HepG2 (cell line): Measurements from ENCODE around the gene ARFGAP2. TPM values are rescaled to one million over a fixed set of nuclear protein-coding genes. Genes with fewer than 3 reads are reported as not detected.

Source experiments
- ATAC-seq: fragments of 200-7000 bp; cut with Tn5 transposase; 3 replicates; pipeline ENCODE4 v1.9.1; 2020; ENCODE audit warnings: mild to moderate bottlenecking, moderate library complexity
- BruUV-seq: library from RNA; stranded (reverse); fragments of 400-500 nt; replicated peaks from 2 replicates; lab custom pipeline; 2021; lab: Mats Ljungman, UMichigan
- CTCF ChIA-PET: fragments of 300-600 bp; formaldehyde crosslinking; extraction: SDS; loops from one replicate; lab custom pipeline; 2021; ENCODE audit warnings: low total read pairs, inconsistent platforms, low intra/inter-chr PET ratio; lab: Yijun Ruan, JAX
- POLR2A ChIA-PET: fragments of 350-600 bp; sonication (Branson Sonifier 250); formaldehyde crosslinking; loops from one replicate; lab custom pipeline; 2020; ENCODE audit warnings: antibody characterized with exemption, inconsistent platforms; lab: Yijun Ruan, JAX
- DNase-seq: peaks from one replicate; pipeline ENCODE4 v3.0.0-alpha.2; 2015; ENCODE audit warnings: low spot score
- FAIRE-seq: peaks from 3 replicates; lab custom pipeline; 2011; peaks lifted over from hg19 to GRCh38; lab: Jason Lieb, UNC
- H2AFZ ChIP-seq: one replicate; pipeline ENCODE4 v1.6.1; 2011; ENCODE audit warnings: low read length, inconsistent platforms
- H3K27ac ChIP-seq: fragments of 300-600 bp; 3 replicates; pipeline ENCODE4 v1.8.0; 2011; ENCODE audit warnings: mixed run types, mild to moderate bottlenecking, mixed read lengths, low read length, inconsistent platforms; ENCODE audit not compliant: insufficient read depth; ENCODE audit errors: extremely low read length
- H3K27me3 ChIP-seq, 2 experiments: fragments of 200-600 bp in 1 of 2; 2 replicates in 1 of 2; 3 replicates in 1 of 2; pipeline versions ENCODE4 v1.6.0 to v1.8.0; 2011; ENCODE audit warnings: low read length in 2 of 2, mild to moderate bottlenecking in 2 of 2, moderate library complexity in 2 of 2, inconsistent platforms in 1 of 2; ENCODE audit not compliant: insufficient read depth in 2 of 2, control insufficient read depth in 1 of 2
- H3K36me3 ChIP-seq, 2 experiments: fragments of 200-600 bp in 1 of 2; replicated peaks in 1 of 2; 2 replicates in 1 of 2; 3 replicates in 1 of 2; pipeline versions ENCODE4 v1.5.1 to v1.8.0; 2011; ENCODE audit warnings: low read length in 2 of 2, inconsistent platforms in 1 of 2; ENCODE audit not compliant: insufficient read depth in 2 of 2, control insufficient read depth in 1 of 2
- H3K4me1 ChIP-seq: 2 replicates; pipeline ENCODE4 v1.5.1; 2012; ENCODE audit warnings: low read length, inconsistent platforms; ENCODE audit not compliant: insufficient read depth
- H3K4me2 ChIP-seq: 2 replicates; pipeline ENCODE4 v1.6.0; 2011; ENCODE audit warnings: low read depth, low read length, inconsistent platforms
- H3K4me3 ChIP-seq, 3 experiments: fragments of 200-600 bp in 1 of 3; sonication (generic), shearing (Covaris generic) in 1 of 3; replicated peaks in 1 of 3; 2 replicates each; pipeline ENCODE4 v1.5.1; 2011 to 2016; ENCODE audit warnings: low read length in 3 of 3, inconsistent platforms in 2 of 3, low read depth in 2 of 3, mild to moderate bottlenecking in 2 of 3, control low read depth in 1 of 3, mixed read lengths in 1 of 3; ENCODE audit not compliant: insufficient read depth in 1 of 3
- H3K79me2 ChIP-seq: one replicate; pipeline ENCODE4 v1.6.1; 2011; ENCODE audit warnings: low read length, inconsistent platforms; ENCODE audit not compliant: insufficient read depth
- H3K9ac ChIP-seq: 2 replicates; pipeline ENCODE4 v1.6.0; 2011; ENCODE audit warnings: mild to moderate bottlenecking, low read depth, low read length, inconsistent platforms; ENCODE audit not compliant: insufficient read depth
- H3K9me3 ChIP-seq: 2 replicates; pipeline ENCODE4 v1.5.1; 2012; ENCODE audit warnings: mild to moderate bottlenecking, low read length
- H4K20me1 ChIP-seq: 2 replicates; pipeline ENCODE4 v1.6.0; 2011; ENCODE audit warnings: inconsistent platforms, mild to moderate bottlenecking, low read length, moderate library complexity; ENCODE audit not compliant: insufficient read depth
- ARNT2 ChIP-seq: sonication (generic); formaldehyde crosslinking; IDR thresholded peaks from 2 replicates; pipeline ENCODE4 v1.8.0; 2022; ENCODE audit warnings: mild to moderate bottlenecking, low read depth, missing genetic modification reagents, moderate library complexity
- BCL6 ChIP-seq: IDR thresholded peaks from 2 replicates; pipeline ENCODE4 v1.6.1; 2016; ENCODE audit warnings: missing genetic modification reagents, missing compliant biosample characterization
- CAMTA2 ChIP-seq: sonication (generic); formaldehyde crosslinking; IDR thresholded peaks from 2 replicates; pipeline ENCODE4 v1.4.0; 2020; ENCODE audit warnings: mild to moderate bottlenecking, missing genetic modification reagents, borderline replicate concordance
- FOXA3 ChIP-seq: IDR thresholded peaks from 2 replicates; pipeline ENCODE4 v1.6.1; 2016; ENCODE audit warnings: missing genetic modification reagents, missing compliant biosample characterization
- JUN ChIP-seq: sonication (generic); formaldehyde crosslinking; IDR thresholded peaks from 2 replicates; pipeline ENCODE4 v1.4.0; 2020; ENCODE audit warnings: mild to moderate bottlenecking, missing genetic modification reagents
- RARG ChIP-seq: sonication (generic); formaldehyde crosslinking; IDR thresholded peaks from 2 replicates; pipeline ENCODE4 v1.4.0; 2020; ENCODE audit warnings: low read depth, mild to moderate bottlenecking, missing genetic modification reagents
- TAF15 ChIP-seq: fragments of 200-400 bp; formaldehyde crosslinking; IDR thresholded peaks from one replicate; pipeline ENCODE4 v1.6.1; 2018; ENCODE audit warnings: mild to moderate bottlenecking, low read depth, low read length; ENCODE audit not compliant: poor library complexity, severe bottlenecking
- ZNF766 ChIP-seq: sonication (generic); formaldehyde crosslinking; IDR thresholded peaks from 2 replicates; pipeline ENCODE4 v1.5.0; 2020; ENCODE audit warnings: missing genetic modification reagents, borderline replicate concordance
- whole genome bisulfite sequencing: methylation state at CpG from one replicate; pipeline ENCODE4 v1.1.6; 2017; ENCODE audit warnings: low lambda C conversion rate; 5-methylcytosine and 5-hydroxymethylcytosine counted together
- in situ Hi-C: cut with HindIII; loops from 2 replicates; pipeline ENCODE4 v1.10.0; 2017; ENCODE audit warnings: low pct_unique_long_range_greater_than_20kb; ENCODE audit not compliant: extremely low pct_ligation_motif_present
- intact Hi-C: fragments of 100-400 bp; cut with micrococcal nuclease; formaldehyde crosslinking; loops from one replicate; pipeline ENCODE4 v1.10.0; 2022; ENCODE audit not compliant: unreplicated experiment
- polyA plus RNA-seq, 8 experiments: library from polyadenylated mRNA; depleted of rRNA in 3 of 8; stranded (reverse) in 7 of 8; unstranded in 1 of 8; fragments of >200 nt; fragmentation: Illumina TruSeq in 4 of 8; extraction: Trizol in 4 of 8; gene quantifications; 2 replicates each; pipeline versions ENCODE4 v1.2.1 to v1.2.3, GENCODE V29; 2011 to 2016; ENCODE audit warnings: low read depth in 4 of 8, missing spikeins in 1 of 8, mixed read lengths in 1 of 8; ENCODE audit not compliant: insufficient read depth in 1 of 8
- total RNA-seq, 5 experiments: library from RNA; depleted of rRNA; stranded (reverse); fragments of >200 nt; fragmentation: Illumina TruSeq; extraction: Trizol; gene quantifications; 2 replicates each; pipeline ENCODE4 v1.2.3, GENCODE V29; 2016; ENCODE audit warnings: low read depth in 1 of 5
- TF ChIP-seq, protein P1 (sequence below): sonication (generic); formaldehyde crosslinking; IDR thresholded peaks from 2 replicates; pipeline ENCODE4 v1.9.0; 2022; ENCODE audit warnings: missing genetic modification reagents, mild to moderate bottlenecking, borderline replicate concordance
- TF ChIP-seq, protein P2 (sequence below): sonication (generic); formaldehyde crosslinking; IDR thresholded peaks from 2 replicates; pipeline ENCODE4 v1.4.0; 2020; ENCODE audit warnings: mild to moderate bottlenecking, missing genetic modification reagents
- TF ChIP-seq, protein P3 (sequence below): sonication (generic); IDR thresholded peaks from 2 replicates; pipeline ENCODE4 v1.6.1; 2016; ENCODE audit warnings: low read depth, borderline replicate concordance
- TF ChIP-seq, protein P4 (sequence below): sonication (generic); formaldehyde crosslinking; IDR thresholded peaks from 2 replicates; pipeline ENCODE4 v1.5.1; 2020; ENCODE audit warnings: mild to moderate bottlenecking, missing genetic modification reagents, borderline replicate concordance
- TF ChIP-seq, protein P5 (sequence below): sonication (generic); formaldehyde crosslinking; IDR thresholded peaks from 2 replicates; pipeline ENCODE4 v1.8.0; 2023; ENCODE audit warnings: mild to moderate bottlenecking, missing genetic modification reagents
- TF ChIP-seq, protein P6 (sequence below): IDR thresholded peaks from 2 replicates; pipeline ENCODE4 v1.6.1; 2016

The ARFGAP2 gene
- total and polyA plus RNA-seq, 2 of the 13 experiments (the other 11 are each of a cell fraction or from before 2014, with no cell fraction given), result 32.3 to 75.3 TPM

DNA sequence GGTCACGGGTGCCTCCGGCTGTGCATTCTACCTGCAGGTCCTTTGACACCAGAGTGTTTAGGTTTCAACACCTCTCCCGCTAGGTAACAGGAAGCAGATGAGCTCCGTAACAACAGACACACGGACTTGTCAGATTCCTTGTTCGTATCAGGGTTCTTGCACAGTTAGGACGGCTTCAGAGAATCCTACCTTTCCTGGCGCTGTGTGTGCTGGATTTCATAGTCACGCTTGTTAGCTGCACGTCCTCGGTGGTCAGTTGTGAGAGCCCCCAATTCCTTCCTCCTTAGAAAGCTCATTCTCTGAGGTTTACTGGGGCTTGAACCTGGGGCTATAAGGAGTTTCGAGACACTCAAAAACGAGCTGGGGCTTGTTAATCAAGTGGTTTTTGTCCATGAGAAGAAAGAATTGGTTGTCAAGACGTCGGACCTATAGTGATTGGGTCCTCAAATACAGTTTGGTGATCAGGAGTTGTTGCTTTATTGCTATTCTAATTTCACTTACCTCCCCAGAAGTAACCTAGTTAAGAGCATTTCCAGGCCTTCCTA lies 38.8 kb upstream of the ARFGAP2 start:
- ATAC-seq, result peak; percentile 52
- FAIRE-seq, result peak; percentile 36
- H3K36me3 ChIP-seq, result peaks cover 3 to 12% of the 10 kb centered on the region in 2 experiments; a peak in 2 of 5 replicates
- TSS peak; percentile 76 for BruUV-seq
- 3% methylated on average over 15 of the region's 15 CpGs for WGBS
- no peak overlapping the region for H2AFZ ChIP-seq
- POLR2A ChIA-PET, result interaction anchor here (0.7 to 4.6 kb wide), 19 partner anchors 10 to 211 kb away, joined by 3 to 247 read pairs (median 8); partner anchors contain the start of genes ACP2, NR1H3 and PACSIN3
- in situ Hi-C loops (no loop called here), intact Hi-C loops (loop anchor here (2.0 kb wide), 1 partner anchor 27 kb away; no protein-coding TSS in a partner anchor)
- H3K9me3 ChIP-seq, result 0 out of 2 replicates have a peak, but pooled peaks cover under 1% of the 10 kb centered on the region
- H3K4me3 ChIP-seq, result peak overlapping the region; percentile 70 to 86 (median 79)
- H4K20me1 ChIP-seq, result peaks cover 22% of the 10 kb centered on the region
- peak overlapping the region; percentile 88 for H3K9ac ChIP-seq
- H3K27me3 ChIP-seq, result no peaks in the 10 kb centered on the region; a peak in 1 of 5 replicates
- H3K4me2 ChIP-seq, result peak overlapping the region; percentile 91
- H3K79me2 ChIP-seq, result peaks cover 42% of the 10 kb centered on the region
- CTCF ChIA-PET, result no interaction called here
- DNase-seq, result peak; percentile 48
- H3K27ac ChIP-seq, result peak overlapping the region; percentile 86
- H3K4me1 ChIP-seq, result peaks cover 62% of the 10 kb centered on the region
- TF ChIP-seq, protein P1, sequence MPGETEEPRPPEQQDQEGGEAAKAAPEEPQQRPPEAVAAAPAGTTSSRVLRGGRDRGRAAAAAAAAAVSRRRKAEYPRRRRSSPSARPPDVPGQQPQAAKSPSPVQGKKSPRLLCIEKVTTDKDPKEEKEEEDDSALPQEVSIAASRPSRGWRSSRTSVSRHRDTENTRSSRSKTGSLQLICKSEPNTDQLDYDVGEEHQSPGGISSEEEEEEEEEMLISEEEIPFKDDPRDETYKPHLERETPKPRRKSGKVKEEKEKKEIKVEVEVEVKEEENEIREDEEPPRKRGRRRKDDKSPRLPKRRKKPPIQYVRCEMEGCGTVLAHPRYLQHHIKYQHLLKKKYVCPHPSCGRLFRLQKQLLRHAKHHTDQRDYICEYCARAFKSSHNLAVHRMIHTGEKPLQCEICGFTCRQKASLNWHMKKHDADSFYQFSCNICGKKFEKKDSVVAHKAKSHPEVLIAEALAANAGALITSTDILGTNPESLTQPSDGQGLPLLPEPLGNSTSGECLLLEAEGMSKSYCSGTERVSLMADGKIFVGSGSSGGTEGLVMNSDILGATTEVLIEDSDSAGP (CRISPR knock-in tag), result 0 out of 2 replicates have a peak, but pooled peaks have one; percentile 2
- TF ChIP-seq RARG (CRISPR knock-in tag) (0 out of 2 replicates have a peak, but pooled peaks have one; percentile 46), BCL6 (CRISPR knock-in tag) (peak; percentile 36; the same call in 1 of the 2 replicates), ARNT2 (0 out of 2 replicates have a peak, but pooled peaks have one; percentile 16), FOXA3 (CRISPR knock-in tag) (0 out of 2 replicates have a peak, but pooled peaks have one; percentile 6), ZNF766 (CRISPR knock-in tag) (no peak), JUN (CRISPR knock-in tag) (0 out of 2 replicates have a peak, but pooled peaks have one; percentile 36), CAMTA2 (CRISPR knock-in tag) (0 out of 2 replicates have a peak, but pooled peaks have one; percentile 66), TAF15 (no peak)
- TF ChIP-seq, protein P2, sequence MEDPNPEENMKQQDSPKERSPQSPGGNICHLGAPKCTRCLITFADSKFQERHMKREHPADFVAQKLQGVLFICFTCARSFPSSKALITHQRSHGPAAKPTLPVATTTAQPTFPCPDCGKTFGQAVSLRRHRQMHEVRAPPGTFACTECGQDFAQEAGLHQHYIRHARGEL, result 0 out of 2 replicates have a peak, but pooled peaks have one; percentile 53
- TF ChIP-seq, protein P3, sequence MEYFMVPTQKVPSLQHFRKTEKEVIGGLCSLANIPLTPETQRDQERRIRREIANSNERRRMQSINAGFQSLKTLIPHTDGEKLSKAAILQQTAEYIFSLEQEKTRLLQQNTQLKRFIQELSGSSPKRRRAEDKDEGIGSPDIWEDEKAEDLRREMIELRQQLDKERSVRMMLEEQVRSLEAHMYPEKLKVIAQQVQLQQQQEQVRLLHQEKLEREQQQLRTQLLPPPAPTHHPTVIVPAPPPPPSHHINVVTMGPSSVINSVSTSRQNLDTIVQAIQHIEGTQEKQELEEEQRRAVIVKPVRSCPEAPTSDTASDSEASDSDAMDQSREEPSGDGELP, result peak; percentile 39; the same call in 1 of the 2 replicates
- TF ChIP-seq, protein P4, sequence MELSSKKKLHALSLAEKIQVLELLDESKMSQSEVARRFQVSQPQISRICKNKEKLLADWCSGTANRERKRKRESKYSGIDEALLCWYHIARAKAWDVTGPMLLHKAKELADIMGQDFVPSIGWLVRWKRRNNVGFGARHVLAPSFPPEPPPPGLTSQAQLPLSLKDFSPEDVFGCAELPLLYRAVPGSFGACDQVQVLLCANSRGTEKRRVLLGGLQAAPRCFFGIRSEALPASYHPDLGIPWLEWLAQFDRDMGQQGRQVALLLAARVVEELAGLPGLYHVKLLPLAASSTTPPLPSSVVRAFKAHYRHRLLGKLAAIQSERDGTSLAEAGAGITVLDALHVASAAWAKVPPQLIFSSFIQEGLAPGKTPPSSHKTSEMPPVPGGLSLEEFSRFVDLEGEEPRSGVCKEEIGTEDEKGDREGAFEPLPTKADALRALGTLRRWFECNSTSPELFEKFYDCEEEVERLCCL (CRISPR knock-in tag), result 0 out of 2 replicates have a peak, but pooled peaks have one; percentile 33
- TF ChIP-seq, protein P5, sequence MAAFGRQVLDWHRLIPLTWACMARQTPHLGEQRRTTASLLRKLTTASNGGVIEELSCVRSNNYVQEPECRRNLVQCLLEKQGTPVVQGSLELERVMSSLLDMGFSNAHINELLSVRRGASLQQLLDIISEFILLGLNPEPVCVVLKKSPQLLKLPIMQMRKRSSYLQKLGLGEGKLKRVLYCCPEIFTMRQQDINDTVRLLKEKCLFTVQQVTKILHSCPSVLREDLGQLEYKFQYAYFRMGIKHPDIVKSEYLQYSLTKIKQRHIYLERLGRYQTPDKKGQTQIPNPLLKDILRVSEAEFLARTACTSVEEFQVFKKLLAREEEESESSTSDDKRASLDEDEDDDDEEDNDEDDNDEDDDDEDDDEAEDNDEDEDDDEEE (CRISPR knock-in tag), result peak; percentile 59; the same call in 1 of the 2 replicates
- TF ChIP-seq, protein P6, sequence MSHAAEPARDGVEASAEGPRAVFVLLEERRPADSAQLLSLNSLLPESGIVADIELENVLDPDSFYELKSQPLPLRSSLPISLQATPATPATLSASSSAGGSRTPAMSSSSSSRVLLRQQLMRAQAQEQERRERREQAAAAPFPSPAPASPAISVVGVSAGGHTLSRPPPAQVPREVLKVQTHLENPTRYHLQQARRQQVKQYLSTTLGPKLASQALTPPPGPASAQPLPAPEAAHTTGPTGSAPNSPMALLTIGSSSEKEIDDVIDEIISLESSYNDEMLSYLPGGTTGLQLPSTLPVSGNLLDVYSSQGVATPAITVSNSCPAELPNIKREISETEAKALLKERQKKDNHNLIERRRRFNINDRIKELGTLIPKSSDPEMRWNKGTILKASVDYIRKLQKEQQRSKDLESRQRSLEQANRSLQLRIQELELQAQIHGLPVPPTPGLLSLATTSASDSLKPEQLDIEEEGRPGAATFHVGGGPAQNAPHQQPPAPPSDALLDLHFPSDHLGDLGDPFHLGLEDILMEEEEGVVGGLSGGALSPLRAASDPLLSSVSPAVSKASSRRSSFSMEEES, result 0 out of 2 replicates have a peak, but pooled peaks have one; percentile 31
